Activated T-cell treated with anti-CD3 and anti-CD28 coated beads for 48 hours (primary cell): ENCODE data around the gene SMARCD3.

Source experiments
- DNase-seq: peaks from one replicate; pipeline ENCODE4 v3.0.0-alpha.2; 2020; ENCODE audit warnings: low read depth

SMARCD3 gene

GRCh38 chr7:151248346-151249033 lies at the start of gene SMARCD3:
Gene SMARCD3 (minus strand): TSS chr7:151248694. CDS start chr7:151248562, 132 bp downstream.
- DNase-seq = no peak

- no peak for DNase-seq
Observed at GRCh38 chr7:151296202-151296992, 47.9 kb upstream of the SMARCD3 start.

- DNase-seq = no peak
Observed at GRCh38 chr7:151292850-151293249, 44.4 kb upstream of the SMARCD3 start.

- DNase-seq = no peak
Observed at GRCh38 chr7:151291206-151291605, 42.7 kb upstream of the SMARCD3 start.

- DNase-seq = no peak
Observed at GRCh38 chr7:151290355-151290760, 41.9 kb upstream of the SMARCD3 start.

GRCh38 chr7:151289891-151290290 lies 41.4 kb upstream of the SMARCD3 start:
- DNase-seq = no peak

- DNase-seq = no peak
Observed at GRCh38 chr7:151286148-151286547, 37.7 kb upstream of the SMARCD3 start.

- no peak for DNase-seq
Observed at GRCh38 chr7:151283302-151283701, 34.8 kb upstream of the SMARCD3 start.

- DNase-seq = no peak
Observed at GRCh38 chr7:151282111-151282510, 33.6 kb upstream of the SMARCD3 start.

GRCh38 chr7:151281686-151282085 lies 33.2 kb upstream of the SMARCD3 start:
- DNase-seq = no peak

- no peak for DNase-seq
Observed at GRCh38 chr7:151280388-151281019, 32.0 kb upstream of the SMARCD3 start.

- no peak for DNase-seq
Observed at GRCh38 chr7:151279868-151280267, 31.4 kb upstream of the SMARCD3 start.

GRCh38 chr7:151278949-151279348 lies 30.5 kb upstream of the SMARCD3 start:
- DNase-seq = no peak

GRCh38 chr7:151277631-151278030 lies 29.1 kb upstream of the SMARCD3 start:
- DNase-seq = no peak

GRCh38 chr7:151276666-151277590 lies 28.4 kb upstream of the SMARCD3 start:
- peak; percentile 52 for DNase-seq

- no peak for DNase-seq
Observed at GRCh38 chr7:151275813-151276577, 27.5 kb upstream of the SMARCD3 start.

GRCh38 chr7:151274936-151275812 lies 26.7 kb upstream of the SMARCD3 start:
- DNase-seq = no peak

GRCh38 chr7:151274396-151274795 lies 25.9 kb upstream of the SMARCD3 start:
- no peak for DNase-seq

GRCh38 chr7:151273651-151274390 lies 25.3 kb upstream of the SMARCD3 start:
- no peak for DNase-seq
